ENCODE data around the gene RFX2.

RFX2 gene

DNA sequence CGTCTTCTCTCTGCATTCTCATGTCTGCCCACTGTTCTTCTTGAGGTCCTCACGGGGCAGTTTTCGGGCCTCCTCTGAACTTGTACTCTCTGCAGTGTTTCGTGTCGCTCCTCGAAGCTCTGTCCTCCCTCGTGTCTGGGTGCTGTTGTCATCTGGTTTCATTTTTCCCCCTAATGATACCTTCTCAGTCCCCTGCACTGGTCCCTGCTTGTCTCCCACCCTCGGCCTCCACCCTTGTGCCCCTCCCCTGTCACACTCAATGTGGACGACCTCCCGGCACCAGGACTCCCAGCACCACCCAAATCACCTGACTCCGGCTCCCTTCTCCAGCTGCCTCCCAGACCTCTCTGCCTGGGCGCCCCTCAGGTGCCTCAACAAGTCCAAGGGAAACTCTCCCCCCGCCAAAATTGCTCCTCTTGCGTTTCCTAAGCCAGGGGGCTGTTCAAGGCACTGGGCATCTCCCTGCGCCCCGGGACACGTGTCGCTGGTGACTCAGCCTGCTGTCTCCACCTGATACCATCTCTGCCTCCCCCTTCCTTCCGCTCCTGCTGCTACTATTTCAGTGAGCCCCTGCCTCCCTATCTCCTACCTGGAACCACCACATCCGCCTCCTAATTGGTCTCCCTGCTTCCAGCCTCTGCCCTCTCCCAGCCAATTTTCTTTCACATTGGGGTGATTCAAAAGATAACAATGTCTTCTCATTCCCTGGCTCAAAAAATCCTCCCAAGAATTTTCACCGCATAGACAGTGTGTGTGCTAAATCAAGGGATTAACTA lies 49.5 kb downstream of the RFX2 start:
- no peaks in the 10 kb centered on the region for H3K9me3 ChIP-seq (ENCODE audit: insufficient read depth, low read length)
- no peak overlapping the region for H3K27ac ChIP-seq (ENCODE audit: low read depth, low read length)
- H3F3A ChIP-seq (ENCODE audit: insufficient read depth), result no peaks in the 10 kb centered on the region
- no peaks in the 10 kb centered on the region for H3K27me3 ChIP-seq (ENCODE audit: low read length)
- no peak for TF ChIP-seq EZH2phosphoT487 (conservative IDR thresholded peaks at IDR 0.05; ENCODE audit: low read length)
- H3K9ac ChIP-seq (ENCODE audit: low read length), result no peak overlapping the region
- H3K4me3 ChIP-seq (ENCODE audit: insufficient read depth, low read length, poor library complexity, severe bottlenecking), result no peak overlapping the region
- H3K79me2 ChIP-seq (ENCODE audit: insufficient read depth, low read length), result no peaks in the 10 kb centered on the region
- no peak overlapping the region for H3K4me2 ChIP-seq (ENCODE audit: low read depth, low read length, poor library complexity, severe bottlenecking)
- no peaks in the 10 kb centered on the region for H3K36me3 ChIP-seq (ENCODE audit: low read length)
- no peaks in the 10 kb centered on the region for H3K9me2 ChIP-seq (replicated peaks; ENCODE audit: insufficient read depth, low read length)
- H4K20me1 ChIP-seq (ENCODE audit: low read depth, low read length), result no peaks in the 10 kb centered on the region
- H2AFZ ChIP-seq (ENCODE audit: low read depth, low read length, severe bottlenecking), result no peak overlapping the region

DNA sequence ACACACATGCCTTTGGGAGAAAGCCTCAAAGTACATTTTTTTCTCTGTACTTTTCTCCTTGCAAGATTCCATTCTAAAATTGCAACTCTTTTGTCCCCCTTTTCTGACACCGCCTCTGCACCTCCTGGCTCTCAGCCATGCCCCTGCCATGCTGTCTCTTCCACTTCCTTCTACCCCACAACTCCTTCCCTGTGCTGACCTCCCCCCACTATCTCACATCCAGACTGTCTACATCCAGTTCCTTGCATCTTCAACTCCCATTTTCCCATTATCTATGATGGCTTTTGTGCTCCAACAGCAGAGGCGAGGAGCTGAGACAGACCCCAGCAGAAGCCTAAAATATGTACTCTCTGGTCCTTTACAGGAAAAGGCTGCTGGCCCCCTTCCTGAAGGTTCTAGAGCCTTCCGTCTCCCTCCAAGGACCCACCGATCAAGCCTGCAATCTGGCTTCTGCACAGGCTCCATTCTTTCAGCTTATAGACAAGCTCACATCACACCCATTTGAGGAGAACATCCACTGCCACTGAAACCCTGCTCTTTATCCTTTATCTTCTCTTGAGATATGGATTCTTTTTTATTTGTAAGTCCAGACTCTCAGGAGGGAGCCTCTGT lies 50.2 kb downstream of the RFX2 start:
- no peak overlapping the region for H3K9ac ChIP-seq (ENCODE audit: low read length)
- H3K27ac ChIP-seq (ENCODE audit: low read depth, low read length), result no peak overlapping the region
- H3K9me3 ChIP-seq (ENCODE audit: insufficient read depth, low read length), result no peaks in the 10 kb centered on the region
- no peaks in the 10 kb centered on the region for H4K20me1 ChIP-seq (ENCODE audit: low read depth, low read length)
- no peak for TF ChIP-seq EZH2phosphoT487 (conservative IDR thresholded peaks at IDR 0.05; ENCODE audit: low read length)
- TF ChIP-seq, protein P1, sequence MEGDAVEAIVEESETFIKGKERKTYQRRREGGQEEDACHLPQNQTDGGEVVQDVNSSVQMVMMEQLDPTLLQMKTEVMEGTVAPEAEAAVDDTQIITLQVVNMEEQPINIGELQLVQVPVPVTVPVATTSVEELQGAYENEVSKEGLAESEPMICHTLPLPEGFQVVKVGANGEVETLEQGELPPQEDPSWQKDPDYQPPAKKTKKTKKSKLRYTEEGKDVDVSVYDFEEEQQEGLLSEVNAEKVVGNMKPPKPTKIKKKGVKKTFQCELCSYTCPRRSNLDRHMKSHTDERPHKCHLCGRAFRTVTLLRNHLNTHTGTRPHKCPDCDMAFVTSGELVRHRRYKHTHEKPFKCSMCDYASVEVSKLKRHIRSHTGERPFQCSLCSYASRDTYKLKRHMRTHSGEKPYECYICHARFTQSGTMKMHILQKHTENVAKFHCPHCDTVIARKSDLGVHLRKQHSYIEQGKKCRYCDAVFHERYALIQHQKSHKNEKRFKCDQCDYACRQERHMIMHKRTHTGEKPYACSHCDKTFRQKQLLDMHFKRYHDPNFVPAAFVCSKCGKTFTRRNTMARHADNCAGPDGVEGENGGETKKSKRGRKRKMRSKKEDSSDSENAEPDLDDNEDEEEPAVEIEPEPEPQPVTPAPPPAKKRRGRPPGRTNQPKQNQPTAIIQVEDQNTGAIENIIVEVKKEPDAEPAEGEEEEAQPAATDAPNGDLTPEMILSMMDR (IDR thresholded peaks at IDR 0.05; ENCODE audit: insufficient read depth, low read length, poor library complexity, severe bottlenecking), result no peak
- H3K4me3 ChIP-seq (ENCODE audit: insufficient read depth, low read length, poor library complexity, severe bottlenecking), result no peak overlapping the region
- no peak overlapping the region for H3K4me2 ChIP-seq (ENCODE audit: low read depth, low read length, poor library complexity, severe bottlenecking)
- no peaks in the 10 kb centered on the region for H3K36me3 ChIP-seq (ENCODE audit: low read length)
- H3K79me2 ChIP-seq (ENCODE audit: insufficient read depth, low read length), result no peaks in the 10 kb centered on the region
- no peaks in the 10 kb centered on the region for H3F3A ChIP-seq (ENCODE audit: insufficient read depth)
- no peaks in the 10 kb centered on the region for H3K9me2 ChIP-seq (replicated peaks; ENCODE audit: insufficient read depth, low read length)
- H3K27me3 ChIP-seq (ENCODE audit: low read length), result no peaks in the 10 kb centered on the region
- H2AFZ ChIP-seq (ENCODE audit: low read depth, low read length, severe bottlenecking), result no peak overlapping the region

DNA sequence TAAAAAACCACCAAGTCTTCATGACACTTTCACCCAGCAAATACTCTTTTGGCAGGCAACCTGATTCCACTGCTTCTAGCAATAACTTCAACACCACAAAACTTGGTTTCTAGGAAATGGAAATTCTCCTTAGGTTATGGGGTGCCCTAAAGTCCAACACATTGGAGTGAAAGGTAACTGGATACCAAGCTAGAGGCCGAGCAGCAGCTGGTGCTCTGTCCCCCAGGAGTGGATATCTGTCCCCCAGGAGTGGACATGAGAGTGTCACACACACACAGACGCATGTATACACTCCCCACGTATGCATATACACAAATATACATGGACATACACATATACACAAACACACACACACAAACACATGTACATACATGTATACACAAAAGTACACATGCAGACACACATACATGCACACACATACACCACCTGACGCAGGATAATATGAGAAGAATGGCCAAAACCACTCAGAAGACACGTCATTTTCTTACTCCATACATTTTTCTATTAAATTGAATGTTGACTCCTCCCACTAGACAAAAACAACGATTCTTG lies 50.8 kb downstream of the RFX2 start:
- H3K79me2 ChIP-seq (ENCODE audit: insufficient read depth, low read length), result no peaks in the 10 kb centered on the region
- no peaks in the 10 kb centered on the region for H3K27me3 ChIP-seq (ENCODE audit: low read length)
- no peaks in the 10 kb centered on the region for H3K9me2 ChIP-seq (replicated peaks; ENCODE audit: insufficient read depth, low read length)
- H4K20me1 ChIP-seq (ENCODE audit: low read depth, low read length), result no peaks in the 10 kb centered on the region
- no peak overlapping the region for H3K27ac ChIP-seq (ENCODE audit: low read depth, low read length)
- H3K4me3 ChIP-seq (ENCODE audit: insufficient read depth, low read length, poor library complexity, severe bottlenecking), result no peak overlapping the region
- no peak overlapping the region for H3K9ac ChIP-seq (ENCODE audit: low read length)
- H3F3A ChIP-seq (ENCODE audit: insufficient read depth), result no peaks in the 10 kb centered on the region
- H3K9me3 ChIP-seq (ENCODE audit: insufficient read depth, low read length), result no peaks in the 10 kb centered on the region
- H3K4me2 ChIP-seq (ENCODE audit: low read depth, low read length, poor library complexity, severe bottlenecking), result no peak overlapping the region
- H2AFZ ChIP-seq (ENCODE audit: low read depth, low read length, severe bottlenecking), result no peak overlapping the region
- TF ChIP-seq, protein P1 (IDR thresholded peaks at IDR 0.05; ENCODE audit: insufficient read depth, low read length, poor library complexity, severe bottlenecking), result no peak
- TF ChIP-seq EZH2phosphoT487 (conservative IDR thresholded peaks at IDR 0.05; ENCODE audit: low read length), result no peak
- no peaks in the 10 kb centered on the region for H3K36me3 ChIP-seq (ENCODE audit: low read length)
